Left lung (tissue), 10 donors: ENCODE measurements around the gene MZF1. TPM values are rescaled to one million over a fixed set of nuclear protein-coding genes. Genes with fewer than 3 reads are reported as not detected.

Experiments used
- ATAC-seq: fragments of 200-7000 bp; cut with Tn5 transposase; one replicate; pipeline ENCODE4 v1.9.1; 2020; ENCODE audit warnings: moderate library complexity
- DNase-seq, 4 donors: peaks; one replicate each; pipeline ENCODE4 v3.0.0-alpha.2; 2013 to 2020
- H3K27ac ChIP-seq, 2 donors: fragments of 200-600 bp; sonication (generic) in 1 of 2; one replicate each; pipeline versions ENCODE4 v1.5.0 to v1.8.0; 2020 to 2021
- H3K27me3 ChIP-seq, 2 donors: fragments of 200-600 bp; sonication (generic) in 1 of 2; one replicate each; pipeline versions ENCODE4 v1.5.0 to v1.8.0; 2020 to 2021
- H3K36me3 ChIP-seq, 2 donors: fragments of 200-600 bp; sonication (generic) in 1 of 2; one replicate each; pipeline versions ENCODE4 v1.5.0 to v1.8.0; 2020 to 2021
- H3K4me1 ChIP-seq, 2 donors: fragments of 200-600 bp; one replicate each; pipeline ENCODE4 v1.8.0; 2021
- H3K4me3 ChIP-seq, 2 donors: fragments of 200-600 bp; sonication (generic) in 1 of 2; one replicate each; pipeline versions ENCODE4 v1.5.0 to v1.8.0; 2020 to 2021; ENCODE audit warnings: mild to moderate bottlenecking in 1 of 2
- H3K9me3 ChIP-seq, 2 donors: fragments of 200-600 bp; sonication (generic) in 1 of 2; one replicate each; pipeline versions ENCODE4 v1.5.0 to v1.8.0; 2020 to 2021
- CTCF ChIP-seq, 2 donors: fragments of 200-600 bp; sonication (generic) in 1 of 2; IDR thresholded peaks; one replicate each; pipeline versions ENCODE4 v1.5.0 to v1.8.0; 2021; ENCODE audit warnings: antibody characterized with exemption in 2 of 2
- intact Hi-C, 2 donors: fragments of 100-400 bp; cut with DNase I; formaldehyde crosslinking; loops; one replicate each; pipeline versions ENCODE4 v1.11.2 to v1.14.2; 2022
- polyA plus RNA-seq, 6 donors: library from polyadenylated mRNA; unstranded; fragments of 120-200 nt; gene quantifications; one replicate each; pipeline ENCODE4 v1.2.1, GENCODE V29; 2013; ENCODE audit not compliant: insufficient read length in 6 of 6
- total RNA-seq, 2 donors: library from RNA; stranded (reverse); fragmentation: NEBNext Ultra II Directional; extraction: Animal tissue kit (Norgen Biotek cat#: 25700); gene quantifications; one replicate each; pipeline ENCODE4 v1.2.1, GENCODE V29; 2021
- donor health status: DM: no; HTN: yes; CAD: no.
- donor health status: DM: no; HTN: no; CAD: no.

Gene MZF1
- total and polyA plus RNA-seq, 8 donors, result 29.1 to 58.0 (median 36.4) TPM

DNA sequence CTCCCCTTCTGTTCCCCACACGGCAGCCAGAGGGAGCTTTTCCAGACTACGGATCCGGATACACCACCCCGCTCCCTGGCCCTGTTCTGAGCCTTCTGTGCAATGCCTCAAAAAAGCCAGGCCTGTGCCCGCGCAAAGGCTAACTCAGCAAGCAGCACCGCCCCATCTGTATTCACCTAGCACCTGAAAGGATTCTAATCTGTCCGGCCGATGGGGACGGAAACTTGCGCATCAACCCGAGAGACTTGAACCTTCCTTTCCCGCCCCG is 54.1 kb downstream of the MZF1 start:
- H3K36me3 ChIP-seq, result peaks cover 0 to 25% of the 10 kb centered on the region in 2 donors
- peak in 1 of 2 donors; percentile 40 for TF ChIP-seq CTCF (IDR thresholded peaks at IDR 0.05)
- ATAC-seq (peak; percentile 67), DNase-seq (peak in 3 of 4 donors; percentile 65 to 77 (median 67))
- peaks cover 9 to 50% of the 10 kb centered on the region in 2 donors for H3K4me1 ChIP-seq
- intact Hi-C loops, result no loop called here
- no peaks in the 10 kb centered on the region for H3K9me3 ChIP-seq
- H3K27ac ChIP-seq, result peak overlapping the region; percentile 95 to 97
- no peaks in the 10 kb centered on the region for H3K27me3 ChIP-seq
- H3K4me3 ChIP-seq, result peak overlapping the region; percentile 77 to 78

DNA sequence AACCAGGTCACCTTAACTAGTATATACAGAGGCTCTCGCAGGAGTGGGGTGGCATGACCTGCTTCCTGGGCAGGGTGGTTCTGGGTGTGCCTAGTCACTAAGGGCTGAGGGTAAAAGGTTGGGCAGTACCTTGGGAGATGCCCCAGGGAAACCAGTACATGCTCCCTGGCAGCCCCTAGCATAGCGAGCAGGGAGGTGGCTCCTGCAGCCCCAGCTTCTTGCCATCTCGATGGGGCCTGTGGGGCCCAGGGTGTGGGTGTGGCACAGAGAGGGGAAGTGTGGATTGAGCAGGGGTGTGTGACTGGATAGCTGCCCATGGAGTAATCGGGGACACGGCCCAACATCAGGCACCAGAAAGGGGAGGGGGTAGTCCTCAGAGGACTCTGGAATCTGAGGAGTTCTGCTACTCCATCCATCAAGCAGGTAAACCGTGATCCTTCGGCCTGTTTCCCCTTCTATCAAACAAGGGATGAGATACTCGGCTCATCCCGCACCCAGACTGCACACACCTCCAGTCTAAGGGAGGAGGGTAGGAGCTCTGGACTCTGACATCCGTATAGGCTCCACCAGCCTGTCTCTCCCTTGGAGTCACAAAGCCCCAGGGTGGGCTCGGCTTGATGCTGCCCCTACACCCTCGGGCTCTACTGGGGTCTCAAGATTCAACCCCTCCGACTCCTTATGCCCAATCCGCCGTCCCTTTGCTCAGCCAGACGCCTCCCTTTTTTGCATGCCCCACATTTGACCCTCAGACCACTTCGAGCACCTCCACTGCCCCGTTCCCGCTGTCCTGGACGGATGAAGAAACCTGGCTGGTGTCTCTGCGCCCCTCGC is 54.7 kb downstream of the MZF1 start:
- intact Hi-C loops, result no loop called here
- no peaks in the 10 kb centered on the region for H3K27me3 ChIP-seq
- peaks cover 0 to 25% of the 10 kb centered on the region in 2 donors for H3K36me3 ChIP-seq
- DNase-seq (no peak), ATAC-seq (no peak)
- peaks cover 9 to 54% of the 10 kb centered on the region in 2 donors for H3K4me1 ChIP-seq
- H3K27ac ChIP-seq, result peak overlapping the region; percentile 95 to 97
- peak in 1 of 2 donors; percentile 55 for TF ChIP-seq CTCF (IDR thresholded peaks at IDR 0.05)
- H3K4me3 ChIP-seq, result peak overlapping the region; percentile 77 to 78
- H3K9me3 ChIP-seq, result no peaks in the 10 kb centered on the region

- Histone ChIP-seq H3K4me1 (peaks cover 9 to 55% of the 10 kb centered on the region in 2 donors), H3K9me3 (no peaks in the 10 kb centered on the region), H3K4me3 (no peak overlapping the region), H3K27me3 (no peaks in the 10 kb centered on the region), H3K27ac (no peak overlapping the region), H3K36me3 (peaks cover 0 to 25% of the 10 kb centered on the region in 2 donors)
- intact Hi-C loops, result no loop called here
- DNase-seq (peak in 1 of 4 donors; percentile 80), ATAC-seq (no peak)
- no peak for TF ChIP-seq CTCF (IDR thresholded peaks at IDR 0.05)
These were observed 55.9 kb downstream of the MZF1 start for GRCh38 chr19:58516964-58517833.

DNA sequence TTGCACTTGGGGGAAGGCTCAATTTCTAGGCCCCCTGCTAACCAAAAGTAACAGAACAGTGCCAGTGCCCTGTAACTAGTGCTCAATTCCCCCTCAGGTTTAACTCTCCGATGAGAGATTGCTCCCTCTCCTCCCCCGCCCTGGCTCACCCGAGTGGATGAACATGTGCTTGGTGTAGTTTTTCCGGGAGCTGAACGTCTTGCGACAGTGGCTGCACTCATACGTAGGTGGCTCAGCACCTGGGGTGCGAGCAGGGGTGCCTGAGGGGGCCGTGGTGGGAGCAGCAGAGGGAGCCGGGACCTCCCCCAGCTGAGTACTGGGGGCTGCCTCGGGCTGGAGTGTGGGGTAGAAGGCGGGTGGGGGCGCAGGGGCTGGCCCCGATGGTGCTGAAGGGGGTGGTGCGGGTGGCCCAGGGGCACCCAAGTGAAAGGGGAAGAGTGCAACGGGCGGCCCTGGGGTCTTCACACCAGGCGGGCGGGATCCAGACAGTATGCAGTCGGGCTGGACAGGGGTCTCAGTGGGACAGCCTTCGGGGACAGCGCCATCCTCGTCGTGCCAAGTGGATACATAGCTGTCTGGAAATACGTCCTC is 56.8 kb downstream of the MZF1 start:
- H3K36me3 ChIP-seq, result peaks cover 0 to 25% of the 10 kb centered on the region in 2 donors
- peak in 1 of 4 donors; percentile 73 for DNase-seq
- H3K4me3 ChIP-seq, result no peak overlapping the region
- no peak for ATAC-seq
- no peak for TF ChIP-seq CTCF (IDR thresholded peaks at IDR 0.05)
- H3K27me3 ChIP-seq, result no peaks in the 10 kb centered on the region
- intact Hi-C loops, result no loop called here
- no peak overlapping the region for H3K27ac ChIP-seq
- no peaks in the 10 kb centered on the region for H3K9me3 ChIP-seq
- peaks cover 7 to 55% of the 10 kb centered on the region in 2 donors for H3K4me1 ChIP-seq
